Cardiac muscle cell (in vitro differentiated cells and primary cell): ENCODE measurements around the gene ZFP28. TPM values are rescaled to one million over a fixed set of nuclear protein-coding genes. Genes with fewer than 3 reads are reported as not detected.

ENCODE experiments used
- DNase-seq, 2 donors: peaks; one replicate each; pipeline versions ENCODE4 v3.0.0 to v3.0.0-alpha.2; 2010 to 2017; ENCODE audit warnings: low read depth in 1 of 2, low spot score in 1 of 2
- H3K27ac ChIP-seq: fragments of 200-600 bp; sonication (generic); 2 replicates; pipeline ENCODE4 v1.5.1; 2016
- H3K27me3 ChIP-seq: fragments of 200-600 bp; sonication (generic); 2 replicates; pipeline ENCODE4 v1.6.0; 2016; ENCODE audit warnings: control low read depth
- H3K36me3 ChIP-seq: fragments of 200-600 bp; sonication (generic); 2 replicates; pipeline ENCODE4 v1.5.1; 2016; ENCODE audit warnings: control low read depth
- H3K4me1 ChIP-seq: fragments of 200-600 bp; sonication (generic); 2 replicates; pipeline ENCODE4 v1.8.1; 2017; ENCODE audit warnings: low read depth, mild to moderate bottlenecking, mixed run types
- H3K4me3 ChIP-seq: fragments of 200-600 bp; sonication (generic); 2 replicates; pipeline ENCODE4 v1.5.1; 2016; ENCODE audit warnings: mild to moderate bottlenecking
- H3K9me3 ChIP-seq: fragments of 200-600 bp; sonication (generic); 2 replicates; pipeline ENCODE4 v1.5.1; 2017; ENCODE audit warnings: low read depth, mild to moderate bottlenecking, control low read depth
- polyA plus RNA-seq: library from polyadenylated mRNA; unstranded; fragments of >200 nt; fragmentation: Nextera tagmentation; extraction: Ambion mirVana; gene quantifications from 2 replicates; pipeline ENCODE4 v1.2.1, GENCODE V29; 2016
- total RNA-seq: library from RNA; depleted of rRNA; stranded (reverse); fragments of >200 nt; gene quantifications from 2 replicates; pipeline ENCODE4 v1.2.3, GENCODE V29; 2016
- TF ChIP-seq, protein P1 (sequence below): IDR thresholded peaks from 2 replicates; pipeline ENCODE4 v1.5.1; 2012; ENCODE audit warnings: low read depth, mild to moderate bottlenecking, low read length

Gene ZFP28
- total and polyA plus RNA-seq, 2 experiments from 2014 or later: 4.8 to 5.4 TPM

DNA sequence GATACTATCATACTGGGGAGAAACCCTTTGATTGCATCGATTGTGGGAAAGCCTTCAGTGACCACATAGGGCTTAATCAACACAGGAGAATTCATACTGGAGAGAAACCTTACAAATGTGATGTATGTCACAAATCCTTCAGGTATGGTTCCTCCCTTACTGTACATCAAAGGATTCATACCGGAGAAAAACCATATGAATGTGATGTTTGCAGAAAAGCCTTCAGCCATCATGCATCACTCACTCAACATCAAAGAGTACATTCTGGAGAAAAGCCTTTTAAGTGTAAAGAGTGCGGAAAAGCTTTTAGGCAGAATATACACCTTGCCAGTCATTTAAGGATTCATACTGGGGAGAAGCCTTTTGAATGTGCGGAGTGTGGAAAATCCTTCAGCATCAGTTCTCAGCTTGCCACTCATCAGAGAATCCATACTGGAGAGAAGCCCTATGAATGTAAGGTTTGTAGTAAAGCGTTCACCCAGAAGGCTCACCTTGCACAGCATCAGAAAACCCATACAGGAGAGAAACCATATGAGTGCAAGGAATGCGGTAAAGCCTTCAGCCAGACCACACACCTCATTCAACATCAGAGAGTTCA, 15.6 kb downstream of the ZFP28 start:
- Histone ChIP-seq H3K4me3 (no peak overlapping the region), H3K27ac (no peak overlapping the region), H3K9me3 (peaks cover 4% of the 10 kb centered on the region), H3K36me3 (no peaks in the 10 kb centered on the region), H3K4me1 (no peaks in the 10 kb centered on the region), H3K27me3 (no peaks in the 10 kb centered on the region)
- no peak for DNase-seq
- TF ChIP-seq, protein P1, sequence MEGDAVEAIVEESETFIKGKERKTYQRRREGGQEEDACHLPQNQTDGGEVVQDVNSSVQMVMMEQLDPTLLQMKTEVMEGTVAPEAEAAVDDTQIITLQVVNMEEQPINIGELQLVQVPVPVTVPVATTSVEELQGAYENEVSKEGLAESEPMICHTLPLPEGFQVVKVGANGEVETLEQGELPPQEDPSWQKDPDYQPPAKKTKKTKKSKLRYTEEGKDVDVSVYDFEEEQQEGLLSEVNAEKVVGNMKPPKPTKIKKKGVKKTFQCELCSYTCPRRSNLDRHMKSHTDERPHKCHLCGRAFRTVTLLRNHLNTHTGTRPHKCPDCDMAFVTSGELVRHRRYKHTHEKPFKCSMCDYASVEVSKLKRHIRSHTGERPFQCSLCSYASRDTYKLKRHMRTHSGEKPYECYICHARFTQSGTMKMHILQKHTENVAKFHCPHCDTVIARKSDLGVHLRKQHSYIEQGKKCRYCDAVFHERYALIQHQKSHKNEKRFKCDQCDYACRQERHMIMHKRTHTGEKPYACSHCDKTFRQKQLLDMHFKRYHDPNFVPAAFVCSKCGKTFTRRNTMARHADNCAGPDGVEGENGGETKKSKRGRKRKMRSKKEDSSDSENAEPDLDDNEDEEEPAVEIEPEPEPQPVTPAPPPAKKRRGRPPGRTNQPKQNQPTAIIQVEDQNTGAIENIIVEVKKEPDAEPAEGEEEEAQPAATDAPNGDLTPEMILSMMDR: no peak

- no peaks in the 10 kb centered on the region for H3K9me3 ChIP-seq
- no peak overlapping the region for H3K27ac ChIP-seq
- no peaks in the 10 kb centered on the region for H3K36me3 ChIP-seq
- TF ChIP-seq, protein P1: no peak
- DNase-seq: no peak
- H3K4me1 ChIP-seq: no peaks in the 10 kb centered on the region
- H3K4me3 ChIP-seq: no peak overlapping the region
- no peaks in the 10 kb centered on the region for H3K27me3 ChIP-seq
These were observed 24.0 kb downstream of the ZFP28 start for GRCh38 chr19:56562766-56563165.

- Histone ChIP-seq H3K27me3 (no peaks in the 10 kb centered on the region), H3K27ac (peak overlapping the region; percentile 35), H3K36me3 (peaks cover 12% of the 10 kb centered on the region), H3K4me1 (no peaks in the 10 kb centered on the region), H3K9me3 (peaks cover 3% of the 10 kb centered on the region), H3K4me3 (peak overlapping the region; percentile 59)
- TF ChIP-seq, protein P1: no peak
- peak in 1 of 2 donors; percentile 49 for DNase-seq
These were observed 28.1 kb downstream of the ZFP28 start for GRCh38 chr19:56566904-56567273.

DNA sequence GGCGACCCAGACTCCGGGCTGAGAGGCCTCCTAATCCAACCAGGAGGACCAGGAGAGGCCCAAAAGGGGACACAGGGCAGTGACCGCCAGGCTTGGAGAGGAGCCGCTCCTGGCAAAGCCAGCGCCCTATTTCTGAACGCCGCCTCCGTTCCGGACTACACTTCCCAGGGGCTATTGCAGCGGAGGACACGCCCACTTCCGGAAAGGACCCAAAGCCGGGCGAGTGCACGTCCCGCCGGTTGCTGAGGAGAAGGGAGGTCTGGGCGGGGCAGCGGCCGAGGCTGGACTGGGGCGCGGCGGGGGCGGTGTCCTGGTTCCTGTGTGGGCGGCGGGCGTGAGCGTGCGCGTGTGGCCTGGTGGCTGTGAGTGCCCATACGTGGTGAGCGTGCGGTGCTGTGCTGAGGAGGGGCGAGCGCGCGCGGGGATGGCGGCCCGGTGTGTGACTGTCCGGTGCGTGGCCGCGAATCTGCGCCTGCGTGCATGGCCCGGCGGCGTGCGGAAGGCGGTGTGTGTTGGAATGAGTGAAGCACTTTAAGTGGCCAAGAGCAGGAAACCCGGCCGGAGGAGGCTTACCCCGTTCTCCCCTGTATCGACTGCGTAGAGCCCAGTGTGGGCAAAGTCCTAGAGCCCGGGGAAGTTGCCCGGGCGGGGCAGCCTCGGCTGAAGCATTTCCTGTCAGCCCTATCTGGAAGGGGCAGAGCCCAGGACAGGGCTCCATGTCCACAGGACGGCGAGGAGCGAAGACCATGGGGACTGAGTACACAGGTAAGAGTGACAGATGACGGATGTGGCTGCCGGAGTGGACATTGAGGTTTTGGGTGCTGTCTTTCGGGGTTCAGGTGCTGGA, 28.7 kb downstream of the ZFP28 start, which contains the start of gene ZNF470:
TSS of gene ZNF470 (plus strand) at position 195 of the 847 bp plus-strand sequence. CDS start 2,844 bp downstream, outside the sequence.
- H3K9me3 ChIP-seq: peaks cover 3% of the 10 kb centered on the region

GRCh38 chr19:56572589-56572988, 33.8 kb downstream of the ZFP28 start:
- peaks cover 40% of the 10 kb centered on the region for H3K36me3 ChIP-seq
- no peak overlapping the region for H3K4me3 ChIP-seq
- peaks cover 11% of the 10 kb centered on the region for H3K9me3 ChIP-seq
- H3K27ac ChIP-seq: no peak overlapping the region
- H3K27me3 ChIP-seq: no peaks in the 10 kb centered on the region
- no peaks in the 10 kb centered on the region for H3K4me1 ChIP-seq
- TF ChIP-seq, protein P1: no peak
- no peak for DNase-seq

More for the DNA sequence above, 28.7 kb downstream of the ZFP28 start, which contains the start of gene ZNF470:
- Histone ChIP-seq H3K36me3 (peaks cover 12% of the 10 kb centered on the region), H3K4me3 (peak within 1 kb of the TSS; percentile 59), H3K27ac (peak within 1 kb of the TSS; percentile 35), H3K27me3 (no peaks in the 10 kb centered on the region), H3K4me1 (no peaks in the 10 kb centered on the region)
- peak; percentile 95 to 96 for DNase-seq
- TF ChIP-seq, protein P1: no peak
